Measurements from ENCODE around the gene TBATA. TPM values are rescaled to one million over a fixed set of nuclear protein-coding genes. Genes with fewer than 3 reads are reported as not detected.

Gene TBATA
- total RNA-seq, 1 donor from 2014 or later, result not detected

DNA sequence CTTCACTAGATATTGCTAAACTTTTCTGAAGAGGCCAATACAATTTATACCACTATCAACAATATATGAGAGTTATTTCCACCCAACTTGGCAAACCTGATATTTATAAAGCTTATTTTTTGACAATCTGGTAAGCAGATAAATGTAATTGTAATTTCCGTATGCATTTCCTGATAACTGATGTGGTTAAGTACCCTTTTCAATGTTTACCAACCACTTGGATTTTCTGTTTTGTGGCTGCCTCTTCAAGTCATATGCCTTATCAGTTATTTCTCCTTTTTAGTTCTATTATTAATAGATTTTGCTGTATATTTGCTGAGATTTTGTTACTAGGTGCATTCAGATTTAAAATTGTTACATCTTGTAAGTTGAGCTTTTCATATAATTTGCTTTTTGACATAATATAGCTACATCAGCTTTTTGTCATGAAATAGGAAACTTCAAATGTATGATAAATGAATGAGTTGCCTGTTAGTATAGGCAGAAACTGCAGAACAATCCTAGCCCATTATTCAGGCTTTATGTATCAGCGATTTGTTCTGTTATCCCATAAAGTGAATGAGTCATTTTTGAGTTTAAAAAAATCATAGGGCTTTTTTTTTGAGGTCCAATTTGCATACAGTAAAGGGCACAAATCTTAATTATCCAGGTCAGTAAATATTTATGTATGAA lies 42.0 kb upstream of the TBATA start:
- peaks cover 20% of the 10 kb centered on the region for H3K36me3 Mint-ChIP-seq (ENCODE audit: insufficient read depth)
- no peaks in the 10 kb centered on the region for H3K9me3 Mint-ChIP-seq (ENCODE audit: low read depth)
- no peaks in the 10 kb centered on the region for H3K27me3 Mint-ChIP-seq
- H3K4me3 Mint-ChIP-seq (ENCODE audit: low read depth), result no peak overlapping the region
- DNase-seq (ENCODE audit: low spot score, unreplicated experiment), result no peak
- H3K4me1 Mint-ChIP-seq (ENCODE audit: low read depth), result peaks cover 31% of the 10 kb centered on the region
- no peak overlapping the region for H3K27ac Mint-ChIP-seq
- TF ChIP-seq, protein P1, sequence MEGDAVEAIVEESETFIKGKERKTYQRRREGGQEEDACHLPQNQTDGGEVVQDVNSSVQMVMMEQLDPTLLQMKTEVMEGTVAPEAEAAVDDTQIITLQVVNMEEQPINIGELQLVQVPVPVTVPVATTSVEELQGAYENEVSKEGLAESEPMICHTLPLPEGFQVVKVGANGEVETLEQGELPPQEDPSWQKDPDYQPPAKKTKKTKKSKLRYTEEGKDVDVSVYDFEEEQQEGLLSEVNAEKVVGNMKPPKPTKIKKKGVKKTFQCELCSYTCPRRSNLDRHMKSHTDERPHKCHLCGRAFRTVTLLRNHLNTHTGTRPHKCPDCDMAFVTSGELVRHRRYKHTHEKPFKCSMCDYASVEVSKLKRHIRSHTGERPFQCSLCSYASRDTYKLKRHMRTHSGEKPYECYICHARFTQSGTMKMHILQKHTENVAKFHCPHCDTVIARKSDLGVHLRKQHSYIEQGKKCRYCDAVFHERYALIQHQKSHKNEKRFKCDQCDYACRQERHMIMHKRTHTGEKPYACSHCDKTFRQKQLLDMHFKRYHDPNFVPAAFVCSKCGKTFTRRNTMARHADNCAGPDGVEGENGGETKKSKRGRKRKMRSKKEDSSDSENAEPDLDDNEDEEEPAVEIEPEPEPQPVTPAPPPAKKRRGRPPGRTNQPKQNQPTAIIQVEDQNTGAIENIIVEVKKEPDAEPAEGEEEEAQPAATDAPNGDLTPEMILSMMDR (IDR thresholded peaks at IDR 0.05; ENCODE audit: unreplicated experiment), result no peak

DNA sequence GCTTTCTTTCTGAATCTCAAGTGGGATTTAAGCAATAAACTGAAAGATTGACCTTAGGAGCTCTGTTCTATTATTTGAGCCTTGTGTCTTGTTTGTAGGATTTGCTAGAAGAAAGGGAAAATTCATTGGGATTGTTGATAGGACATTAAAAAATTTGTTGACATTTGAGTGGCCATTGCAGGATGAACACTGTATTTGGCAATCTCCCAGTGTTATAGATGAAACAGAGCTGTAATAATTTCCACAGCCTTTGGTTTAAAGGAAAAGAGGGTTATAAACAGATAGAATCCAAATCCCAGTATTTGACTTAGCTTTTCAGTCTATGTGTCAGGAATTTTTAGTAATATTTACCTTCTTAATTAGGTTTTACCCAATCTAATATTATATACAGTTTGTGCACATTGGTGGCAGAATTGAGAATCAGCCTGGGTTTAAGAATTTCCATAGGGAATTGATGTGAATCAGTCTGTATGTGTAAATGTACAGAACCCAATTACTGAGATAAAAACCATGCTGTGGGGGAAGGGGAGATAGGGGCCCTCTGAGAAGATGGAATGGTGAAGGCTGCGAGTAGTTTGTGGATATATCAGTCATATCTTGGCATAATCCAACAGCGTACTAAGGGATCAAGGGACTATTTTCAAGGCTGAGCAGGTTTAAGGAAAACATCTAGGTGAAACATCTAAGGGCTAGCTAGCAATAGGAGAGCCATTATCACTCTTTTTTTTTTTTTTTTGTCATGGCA lies 37.1 kb upstream of the TBATA start:
- no peak overlapping the region for H3K4me3 Mint-ChIP-seq (ENCODE audit: low read depth)
- H3K9me3 Mint-ChIP-seq (ENCODE audit: low read depth), result no peaks in the 10 kb centered on the region
- DNase-seq (ENCODE audit: low spot score, unreplicated experiment), result no peak
- TF ChIP-seq, protein P1 (IDR thresholded peaks at IDR 0.05; ENCODE audit: unreplicated experiment), result no peak
- H3K36me3 Mint-ChIP-seq (ENCODE audit: insufficient read depth), result peaks cover 23% of the 10 kb centered on the region
- H3K27ac Mint-ChIP-seq, result no peak overlapping the region
- peaks cover 25% of the 10 kb centered on the region for H3K4me1 Mint-ChIP-seq (ENCODE audit: low read depth)
- H3K27me3 Mint-ChIP-seq, result no peaks in the 10 kb centered on the region

DNA sequence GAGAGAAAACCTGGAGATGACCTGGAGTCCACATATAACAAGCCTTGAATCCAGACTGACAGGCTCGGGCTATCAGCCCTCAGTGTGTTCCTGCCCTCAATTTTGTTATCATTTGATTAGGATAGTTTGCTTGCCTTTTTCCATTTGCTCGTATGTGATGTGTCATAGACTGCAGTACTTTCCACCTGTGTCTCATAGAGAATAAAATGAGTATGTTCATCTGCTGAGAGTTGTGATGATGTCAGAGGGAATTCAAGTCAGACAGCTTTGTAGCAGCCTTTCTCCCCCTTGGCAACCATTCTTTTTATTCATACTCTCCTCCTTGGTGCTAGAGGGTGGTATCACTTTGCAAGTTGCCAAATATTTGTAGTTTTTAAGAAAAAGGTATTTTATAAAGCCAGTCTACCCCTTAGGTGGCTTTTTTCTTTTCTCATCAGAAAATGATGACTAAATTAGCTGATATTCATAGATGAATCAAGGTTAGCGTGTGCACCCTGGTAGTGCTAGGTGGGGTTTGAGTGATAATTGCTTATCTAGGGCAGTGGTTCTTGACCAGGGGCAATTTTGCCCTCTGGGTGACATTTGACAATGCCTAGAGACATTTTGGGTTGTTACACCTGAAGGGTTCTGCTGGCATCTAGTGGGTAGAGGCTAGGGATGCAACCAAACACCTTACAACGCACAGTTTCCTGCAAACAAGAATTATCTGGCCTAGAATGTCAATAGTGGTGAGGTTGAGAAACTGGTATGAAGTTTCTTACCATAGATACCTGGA lies 36.0 kb upstream of the TBATA start:
- Mint-ChIP-seq H3K9me3 (ENCODE audit: low read depth) (no peaks in the 10 kb centered on the region), H3K4me3 (ENCODE audit: low read depth) (no peak overlapping the region), H3K27ac (no peak overlapping the region), H3K36me3 (ENCODE audit: insufficient read depth) (peaks cover 20% of the 10 kb centered on the region), H3K27me3 (no peaks in the 10 kb centered on the region), H3K4me1 (ENCODE audit: low read depth) (peaks cover 28% of the 10 kb centered on the region)
- DNase-seq (ENCODE audit: low spot score, unreplicated experiment), result no peak
- TF ChIP-seq, protein P1 (IDR thresholded peaks at IDR 0.05; ENCODE audit: unreplicated experiment), result no peak

DNA sequence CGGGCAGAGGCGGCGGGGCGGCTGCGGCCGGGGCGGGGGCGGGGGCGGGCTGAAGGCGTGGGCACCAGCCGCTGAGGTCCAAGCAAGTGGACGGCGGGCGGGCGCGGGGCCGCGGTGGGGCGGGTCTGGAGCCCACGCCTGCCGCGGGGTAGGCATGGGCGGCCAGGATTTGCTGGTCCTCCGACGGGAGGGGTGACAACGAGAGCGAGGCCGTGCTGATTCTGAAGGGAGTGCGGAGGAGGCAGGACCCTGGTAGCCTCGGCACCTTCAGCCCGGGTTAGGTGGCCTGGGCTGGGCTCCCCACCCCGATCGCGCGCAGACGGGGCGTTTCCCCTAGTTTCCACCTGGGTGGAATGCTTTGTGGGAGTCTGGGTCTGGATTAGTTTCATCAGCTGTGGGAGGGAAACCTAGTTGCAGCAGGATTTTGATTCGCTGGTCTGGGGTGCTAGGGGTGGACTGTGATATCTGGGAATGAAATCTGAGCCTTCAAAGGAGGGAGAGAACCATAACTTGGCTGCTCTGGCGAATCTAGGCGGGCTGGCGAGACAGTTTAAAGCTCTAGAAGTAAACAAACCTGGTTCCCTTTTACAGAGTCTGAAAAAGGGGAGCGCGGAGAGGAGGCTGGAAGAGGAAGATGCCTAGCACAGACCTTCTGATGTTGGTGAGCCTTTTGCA lies 31.2 kb upstream of the TBATA start:
- peak overlapping the region; percentile 88 for H3K4me3 Mint-ChIP-seq (ENCODE audit: low read depth)
- no peaks in the 10 kb centered on the region for H3K9me3 Mint-ChIP-seq (ENCODE audit: low read depth)
- peaks cover 10% of the 10 kb centered on the region for H3K36me3 Mint-ChIP-seq (ENCODE audit: insufficient read depth)
- peaks cover 2% of the 10 kb centered on the region for H3K27me3 Mint-ChIP-seq
- peaks cover 14% of the 10 kb centered on the region for H3K4me1 Mint-ChIP-seq (ENCODE audit: low read depth)
- peak overlapping the region; percentile 96 for H3K27ac Mint-ChIP-seq
- DNase-seq (ENCODE audit: low spot score, unreplicated experiment), result peak; percentile 57
- TF ChIP-seq, protein P1 (IDR thresholded peaks at IDR 0.05; ENCODE audit: unreplicated experiment), result no peak
